ENCODE results near the gene TMTC2. TPM values are rescaled to one million over a fixed set of nuclear protein-coding genes. Genes with fewer than 3 reads are reported as not detected.

Gene TMTC2
- total and polyA plus RNA-seq, 10 of the 15 experiments (the other 5 are each of a cell fraction or from before 2014, with no cell fraction given): 0.14 to 9.7 (median 1.2) TPM

- TF ChIP-seq WRNIP1 (IDR thresholded peaks at IDR 0.05; ENCODE audit: borderline replicate concordance, low read depth, low read length): no peak
- no peak for TF ChIP-seq E2F8 (IDR thresholded peaks at IDR 0.05; ENCODE audit: low read depth, partially characterized antibody)
- no peak for TF ChIP-seq YBX1 (IDR thresholded peaks at IDR 0.05)
- TF ChIP-seq HDAC6 (IDR thresholded peaks at IDR 0.05; ENCODE audit: unreplicated experiment): no peak
- no peak for TF ChIP-seq CREM (IDR thresholded peaks at IDR 0.05; ENCODE audit: low read depth)
- TF ChIP-seq NRF1 (conservative IDR thresholded peaks at IDR 0.05; ENCODE audit: low read depth, low read length): no peak
- no peak for TF ChIP-seq TCF7 (IDR thresholded peaks at IDR 0.05; ENCODE audit: borderline replicate concordance)
- Histone ChIP-seq H3K9me3 (replicated peaks; ENCODE audit: control insufficient read depth, insufficient read depth, low read length) (no peaks in the 10 kb centered on the region), H3K27ac (ENCODE audit: control insufficient read depth, insufficient read depth) (no peak overlapping the region), H3K79me2 (ENCODE audit: control insufficient read depth, insufficient read depth, low read length) (no peaks in the 10 kb centered on the region), H4K20me1 (ENCODE audit: control insufficient read depth, insufficient read depth) (no peaks in the 10 kb centered on the region), H3K4me2 (ENCODE audit: control insufficient read depth, insufficient read depth) (no peak overlapping the region), H3K4me3 (no peak overlapping the region), H2AFZ (ENCODE audit: control insufficient read depth, low read depth, low read length) (no peak overlapping the region), H3K36me3 (ENCODE audit: control insufficient read depth in 2 of 2, insufficient read depth in 2 of 2, low read length in 1 of 2) (no peaks in the 10 kb centered on the region), H3K9ac (ENCODE audit: control insufficient read depth, insufficient read depth, low read length) (no peak overlapping the region), H3K4me1 (ENCODE audit: control insufficient read depth, insufficient read depth, low read length) (no peaks in the 10 kb centered on the region), H3K27me3 (replicated peaks in 1 of 2; ENCODE audit: control insufficient read depth in 2 of 2, insufficient read depth in 2 of 2, low read length in 1 of 2) (no peaks in the 10 kb centered on the region)
- ATAC-seq (no peak), DNase-seq (ENCODE audit: low read depth, low spot score) (no peak), FAIRE-seq (no peak)
- ChIA-PET SMC1A (ENCODE audit: uncharacterized antibody, unreplicated experiment) (interaction anchor here (0.6 to 1.8 kb wide), 5 partner anchors 11 to 156 kb away, joined by 3 to 6 read pairs (median 4); no protein-coding TSS in a partner anchor), CTCF (interaction anchor here (1.1 kb wide), 1 partner anchor 11 kb away, joined by 4 read pairs; no protein-coding TSS in a partner anchor), POLR2A (no interaction called here), RAD21 (ENCODE audit: unreplicated experiment) (no interaction called here)
- WGBS (ENCODE audit: insufficient coverage, insufficient replicate concordance, low lambda C conversion rate, missing lambda C conversion rate): 49% methylated on average over 5 of the region's 5 CpGs
- intact Hi-C loops (cut with micrococcal nuclease; ENCODE audit: unreplicated experiment) (no loop called here), in situ Hi-C loops (cut with MboI) (no loop called here)
- no TSS peak for BruUV-seq (replicated peaks)
These were observed 411.1 kb downstream of the TMTC2 start for GRCh38 chr12:83097643-83098342.

All from GM12878 (cell line).